H1 (cell line): ENCODE results near the gene RICTOR. TPM values are rescaled to one million over a fixed set of nuclear protein-coding genes. Genes with fewer than 3 reads are reported as not detected.
A peak's percentile ranks its signal among the peaks of the same experiment; 100 is the strongest.

Source experiments
- CTCF ChIA-PET: fragments of 300-600 bp; sonication (Branson Sonifier 250); formaldehyde crosslinking; loops from one replicate; lab custom pipeline; 2021; ENCODE audit not compliant: partially characterized antibody; lab: Charles Lee
- POLR2A ChIA-PET: fragments of 300-600 bp; sonication (Branson Sonifier 250); formaldehyde crosslinking; loops from one replicate; lab custom pipeline; 2021; ENCODE audit warnings: inconsistent platforms; ENCODE audit not compliant: partially characterized antibody; lab: Charles Lee
- DNase-seq, 2 experiments: peaks; one replicate each; pipeline versions ENCODE4 v3.0.0 to v3.0.0-alpha.2; 2010 to 2022; ENCODE audit warnings: low spot score in 2 of 2, low read depth in 1 of 2, mixed read lengths in 1 of 2
- FAIRE-seq: peaks from 2 replicates; lab custom pipeline; 2011; peaks lifted over from hg19 to GRCh38; lab: Jason Lieb, UNC
- H2AFZ ChIP-seq: 2 replicates; pipeline ENCODE4 v1.8.1; 2012; ENCODE audit warnings: low read length, inconsistent platforms
- H2AK5ac ChIP-seq: 2 replicates; pipeline ENCODE4 v1.6.1; 2013; ENCODE audit warnings: low read depth, low read length
- H2BK120ac ChIP-seq: replicated peaks from 2 replicates; pipeline ENCODE3; 2013; ENCODE audit warnings: low read depth, low read length, inconsistent platforms
- H2BK12ac ChIP-seq: 2 replicates; pipeline ENCODE4 v1.6.1; 2013; ENCODE audit warnings: low read depth, low read length
- H2BK15ac ChIP-seq: 2 replicates; pipeline ENCODE4 v1.6.1; 2013; ENCODE audit warnings: low read length
- H2BK20ac ChIP-seq: 2 replicates; pipeline ENCODE4 v1.6.1; 2013; ENCODE audit warnings: low read length
- H2BK5ac ChIP-seq: 2 replicates; pipeline ENCODE4 v1.6.1; 2013; ENCODE audit warnings: low read depth, low read length
- H3K14ac ChIP-seq: 2 replicates; pipeline ENCODE4 v1.6.1; 2013; ENCODE audit warnings: inconsistent platforms; ENCODE audit not compliant: insufficient read length
- H3K18ac ChIP-seq: 2 replicates; pipeline ENCODE4 v1.6.1; 2013; ENCODE audit warnings: low read length; ENCODE audit errors: extremely low read depth
- H3K23ac ChIP-seq: 2 replicates; pipeline ENCODE4 v1.6.1; 2013; ENCODE audit warnings: inconsistent platforms; ENCODE audit not compliant: insufficient read length
- H3K23me2 ChIP-seq: 2 replicates; pipeline ENCODE4 v1.6.1; 2013; ENCODE audit warnings: low read depth, low read length
- H3K27ac ChIP-seq: 2 replicates; pipeline ENCODE4 v1.6.1; 2011; ENCODE audit warnings: low read depth, low read length, inconsistent platforms
- H3K27me3 ChIP-seq, 4 experiments: replicated peaks in 1 of 4; 1 replicate in 1 of 4; 2 replicates in 3 of 4; pipeline versions ENCODE4 v1.6.1 to v1.8.1; 2011 to 2013; ENCODE audit warnings: low read length in 3 of 4, mild to moderate bottlenecking in 3 of 4, inconsistent platforms in 2 of 4, mixed read lengths in 2 of 4, moderate library complexity in 1 of 4; ENCODE audit not compliant: control insufficient read depth in 3 of 4, insufficient read depth in 3 of 4; ENCODE audit errors: extremely low read depth in 1 of 4
- H3K36me3 ChIP-seq, 4 experiments: 2 replicates each; pipeline versions ENCODE4 v1.6.1 to v1.8.1; 2011 to 2013; ENCODE audit warnings: mild to moderate bottlenecking in 4 of 4, low read length in 3 of 4, moderate library complexity in 2 of 4, control low read depth in 1 of 4, inconsistent platforms in 1 of 4; ENCODE audit not compliant: insufficient read depth in 4 of 4, control insufficient read depth in 2 of 4
- H3K4ac ChIP-seq: replicated peaks from 2 replicates; pipeline ENCODE3; 2013; ENCODE audit warnings: low read length, low read depth, mixed read lengths, inconsistent platforms; ENCODE audit not compliant: insufficient read length
- H3K4me1 ChIP-seq, 4 experiments: replicated peaks in 1 of 4; 1 replicate in 1 of 4; 2 replicates in 3 of 4; pipeline versions ENCODE4 v1.6.1 to v1.8.1; 2011 to 2013; ENCODE audit warnings: low read length in 3 of 4, inconsistent platforms in 2 of 4, mixed read lengths in 1 of 4; ENCODE audit not compliant: insufficient read depth in 4 of 4, control insufficient read depth in 3 of 4
- H3K4me2 ChIP-seq, 2 experiments: 2 replicates each; pipeline versions ENCODE4 v1.6.1 to v1.8.1; 2011 to 2013; ENCODE audit warnings: low read depth in 2 of 2, low read length in 2 of 2, control low read depth in 1 of 2, inconsistent platforms in 1 of 2, mild to moderate bottlenecking in 1 of 2; ENCODE audit not compliant: insufficient read depth in 1 of 2
- H3K4me3 ChIP-seq, 4 experiments: fragments of 200-600, 300-600 bp in 1 of 4; sonication (generic), shearing (Covaris generic), sonication (Bioruptor Twin) in 1 of 4; 2 replicates each; pipeline versions ENCODE4 v1.5.1 to v1.8.1; 2011 to 2016; ENCODE audit warnings: low read length in 4 of 4, low read depth in 3 of 4, control low read depth in 2 of 4, inconsistent platforms in 2 of 4, mild to moderate bottlenecking in 2 of 4, mixed read lengths in 1 of 4, moderate library complexity in 1 of 4; ENCODE audit not compliant: insufficient read depth in 2 of 4; ENCODE audit errors: extremely low read depth in 1 of 4
- H3K56ac ChIP-seq: replicated peaks from 2 replicates; pipeline ENCODE3; 2013; ENCODE audit warnings: low read depth, mild to moderate bottlenecking, mixed read lengths, low read length, inconsistent platforms; ENCODE audit not compliant: insufficient read length
- H3K79me1 ChIP-seq: 2 replicates; pipeline ENCODE4 v1.6.1; 2013; ENCODE audit warnings: low read depth, low read length, control low read depth
- H3K79me2 ChIP-seq, 2 experiments: 2 replicates each; pipeline versions ENCODE4 v1.6.1 to v1.8.1; 2012 to 2013; ENCODE audit warnings: low read length in 2 of 2, mild to moderate bottlenecking in 2 of 2, inconsistent platforms in 1 of 2; ENCODE audit not compliant: insufficient read depth in 2 of 2, control insufficient read depth in 1 of 2
- H3K9ac ChIP-seq, 4 experiments: replicated peaks in 1 of 4; 1 replicate in 1 of 4; 2 replicates in 3 of 4; pipeline versions ENCODE4 v1.6.1 to v1.8.1; 2011 to 2013; ENCODE audit warnings: low read depth in 3 of 4, low read length in 3 of 4, control low read depth in 2 of 4, mild to moderate bottlenecking in 2 of 4, moderate library complexity in 2 of 4, inconsistent platforms in 1 of 4; ENCODE audit errors: extremely low read depth in 1 of 4
- H3K9me3 ChIP-seq, 2 experiments: 2 replicates each; pipeline versions ENCODE4 v1.6.1 to v1.8.1; 2012 to 2013; ENCODE audit warnings: mild to moderate bottlenecking in 2 of 2, moderate library complexity in 2 of 2, control low read depth in 1 of 2, inconsistent platforms in 1 of 2, low read depth in 1 of 2, low read length in 1 of 2, mixed read lengths in 1 of 2; ENCODE audit not compliant: insufficient read depth in 2 of 2
- H4K20me1 ChIP-seq, 2 experiments: replicated peaks in 1 of 2; 2 replicates each; pipeline versions ENCODE3 to v1.8.1; 2011 to 2013; ENCODE audit warnings: inconsistent platforms in 2 of 2, low read length in 2 of 2, mild to moderate bottlenecking in 1 of 2; ENCODE audit not compliant: insufficient read depth in 2 of 2, control insufficient read depth in 1 of 2
- H4K5ac ChIP-seq: 2 replicates; pipeline ENCODE4 v1.6.1; 2013; ENCODE audit warnings: low read length, low read depth, mixed read lengths, inconsistent platforms; ENCODE audit not compliant: insufficient read length
- H4K8ac ChIP-seq: 2 replicates; pipeline ENCODE4 v1.8.0; 2013; ENCODE audit warnings: mild to moderate bottlenecking, moderate library complexity, low read length, inconsistent platforms; ENCODE audit not compliant: insufficient read depth; ENCODE audit errors: extremely low read depth
- H4K91ac ChIP-seq: replicated peaks from 2 replicates; pipeline ENCODE3; 2013; ENCODE audit warnings: low read length, mixed read lengths, inconsistent platforms; ENCODE audit not compliant: insufficient read length
- RNF2 ChIP-seq: fragments of 200-900, 300-1000 bp; sonication (generic); IDR thresholded peaks from 2 replicates; pipeline ENCODE4 v1.7.1; 2016; ENCODE audit warnings: borderline replicate concordance, low read depth, mild to moderate bottlenecking, antibody characterized with exemption, low read length; ENCODE audit not compliant: poor library complexity, severe bottlenecking; ENCODE audit errors: missing control alignments
- TEAD4 ChIP-seq: IDR thresholded peaks from 2 replicates; pipeline ENCODE4 v1.6.1; 2012; ENCODE audit warnings: low read depth, low read length, inconsistent platforms, mixed read lengths
- WGBS, 2 experiments: shearing (Covaris generic) in 1 of 2; methylation state at CpG; one replicate each; pipeline versions ENCODE4 v1.1.6 to v1.1.7; 2013 to 2015; ENCODE audit warnings: low lambda C conversion rate in 2 of 2, mixed read lengths in 2 of 2, inconsistent platforms in 1 of 2, low coverage in 1 of 2, missing lambda C conversion rate in 1 of 2; ENCODE audit not compliant: insufficient replicate concordance in 2 of 2, insufficient coverage in 1 of 2, insufficient read length in 1 of 2; ENCODE audit errors: extremely low coverage in 1 of 2, missing lambda C conversion rate in 1 of 2; 5-methylcytosine and 5-hydroxymethylcytosine counted together
- polyA plus RNA-seq, 7 experiments: library from polyadenylated mRNA; depleted of rRNA in 3 of 7; stranded (reverse) in 5 of 7; unstranded in 2 of 7; fragments of >200 nt in 5 of 7; fragments of 200-250 nt in 2 of 7; gene quantifications; 1 replicate in 5 of 7; 2 replicates in 1 of 7; 4 replicates in 1 of 7; pipeline versions ENCODE4 v1.2.1 to v1.2.3, GENCODE V29; 2011 to 2013; ENCODE audit warnings: missing spikeins in 2 of 7, mixed read lengths in 2 of 7
- total RNA-seq: library from RNA; stranded (reverse); fragmentation: NEBNext Ultra II Directional; extraction: Animal tissue kit (Norgen Biotek cat#: 25700); gene quantifications from 2 replicates; pipeline ENCODE4 v1.2.1, GENCODE V29; 2021

The RICTOR gene
- total and polyA plus RNA-seq, 2 of the 8 experiments (the other 6 are each of a cell fraction or from before 2014, with no cell fraction given): 4.3 to 26.6 TPM

DNA sequence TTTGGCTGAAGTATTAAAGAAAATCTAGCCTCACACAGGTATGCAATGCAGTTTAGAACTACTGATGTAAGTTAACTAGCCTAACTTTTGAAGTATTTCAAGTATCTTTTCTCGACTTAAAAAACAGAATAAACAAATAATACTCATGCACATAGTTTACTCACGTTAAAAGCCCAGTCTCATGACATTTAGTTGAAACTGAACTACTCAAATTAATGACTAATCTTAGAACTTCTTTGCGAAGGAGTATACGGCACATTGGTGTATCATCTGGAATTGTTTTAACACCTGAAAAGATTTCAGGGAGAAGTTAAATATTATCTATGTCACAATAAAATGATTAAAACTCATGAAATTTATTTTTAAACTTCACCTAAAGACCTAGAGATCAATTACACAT, 129.9 kb downstream of the RICTOR start:
- H3K56ac ChIP-seq: no peak overlapping the region
- H3K4me1 ChIP-seq: no peaks in the 10 kb centered on the region
- ChIA-PET CTCF (no interaction called here), POLR2A (no interaction called here)
- no peak overlapping the region for H2BK20ac ChIP-seq
- no peak overlapping the region for H3K4me2 ChIP-seq
- H2BK12ac ChIP-seq: no peak overlapping the region
- no peak overlapping the region for H2BK5ac ChIP-seq
- peak overlapping the region in 1 of 4 experiments; percentile 34; a peak in 1 of 7 replicates for H3K9ac ChIP-seq
- H3K18ac ChIP-seq: no peak overlapping the region
- no peak for FAIRE-seq
- no peak for DNase-seq
- H3K27me3 ChIP-seq: no peaks in the 10 kb centered on the region
- no peaks in the 10 kb centered on the region for H3K9me3 ChIP-seq
- peaks cover 0 to 49% (median 18%) of the 10 kb centered on the region in 4 experiments; a peak in 6 of 8 replicates for H3K36me3 ChIP-seq
- H4K8ac ChIP-seq: no peak overlapping the region
- no peak overlapping the region for H3K14ac ChIP-seq
- no peaks in the 10 kb centered on the region for H3K23me2 ChIP-seq
- no peak overlapping the region for H3K23ac ChIP-seq
- H3K27ac ChIP-seq: no peak overlapping the region
- no peak overlapping the region for H2BK15ac ChIP-seq
- no peaks in the 10 kb centered on the region for H3K79me2 ChIP-seq
- H2AFZ ChIP-seq: no peak overlapping the region
- H2BK120ac ChIP-seq: no peak overlapping the region
- WGBS, 2 experiments: 98% methylated on average over 4 of the region's 4 CpGs; no CpG with 5 or more reads in 1 of the 2 experiments
- H3K4me3 ChIP-seq: no peak overlapping the region
- H4K91ac ChIP-seq: no peak overlapping the region
- H4K5ac ChIP-seq: no peak overlapping the region
- H3K79me1 ChIP-seq: no peaks in the 10 kb centered on the region
- no peak overlapping the region for H3K4ac ChIP-seq
- no peak overlapping the region for H2AK5ac ChIP-seq
- TF ChIP-seq RNF2 (no peak), TEAD4 (no peak)
- no peaks in the 10 kb centered on the region for H4K20me1 ChIP-seq
